ENCODE measurements around the gene RNF186.

GRCh38 chr1:19818324-19818723, 3.2 kb upstream of the RNF186 start:
- TF ChIP-seq CTCF (IDR thresholded peaks at IDR 0.05) (no peak), POLR2A (IDR thresholded peaks at IDR 0.05) (no peak)

All from tibial nerve (tissue), 3 donors.